Keratinocyte (primary cell): ENCODE results near the gene RAD23A. TPM values are rescaled to one million over a fixed set of nuclear protein-coding genes. Genes with fewer than 3 reads are reported as not detected.

ENCODE experiments used
- DNase-seq: peaks from one replicate; pipeline ENCODE4 v3.0.0-alpha.2; 2011; ENCODE audit warnings: low read depth, missing footprints, low spot score
- FAIRE-seq: peaks from 2 replicates; lab custom pipeline; 2011; peaks lifted over from hg19 to GRCh38; lab: Jason Lieb, UNC
- H2AFZ ChIP-seq: 2 replicates; pipeline ENCODE4 v1.6.0; 2012; ENCODE audit warnings: low read length, control low read depth, inconsistent platforms; ENCODE audit not compliant: control insufficient read depth
- H3K27ac ChIP-seq: 2 replicates; pipeline ENCODE4 v1.5.1; 2011; ENCODE audit warnings: low read length; ENCODE audit not compliant: control insufficient read depth, insufficient read depth
- H3K27me3 ChIP-seq: 3 replicates; pipeline ENCODE4 v1.6.0; 2011; ENCODE audit warnings: low read length; ENCODE audit not compliant: control insufficient read depth, insufficient read depth; ENCODE audit errors: extremely low read depth
- H3K36me3 ChIP-seq, 2 experiments: 2 replicates in 1 of 2; 3 replicates in 1 of 2; pipeline ENCODE4 v1.5.1; 2011; ENCODE audit warnings: low read length in 2 of 2, mild to moderate bottlenecking in 1 of 2; ENCODE audit not compliant: control insufficient read depth in 2 of 2, insufficient read depth in 2 of 2; ENCODE audit errors: extremely low read depth in 1 of 2
- H3K4me1 ChIP-seq: 3 replicates; pipeline ENCODE4 v1.5.1; 2011; ENCODE audit warnings: low read length; ENCODE audit not compliant: control insufficient read depth, insufficient read depth; ENCODE audit errors: extremely low read depth
- H3K4me2 ChIP-seq: 3 replicates; pipeline ENCODE4 v1.6.0; 2011; ENCODE audit warnings: low read depth, low read length; ENCODE audit not compliant: control insufficient read depth, insufficient read depth; ENCODE audit errors: extremely low read depth
- H3K4me3 ChIP-seq, 3 experiments: fragments of 200-600 bp in 1 of 3; sonication (generic) in 1 of 3; 2 replicates in 2 of 3; 3 replicates in 1 of 3; pipeline ENCODE4 v1.5.1; 2011 to 2016; ENCODE audit warnings: low read length in 3 of 3, mild to moderate bottlenecking in 3 of 3, control low read depth in 2 of 3, inconsistent platforms in 1 of 3, low read depth in 1 of 3, mixed read lengths in 1 of 3, mixed run types in 1 of 3, moderate library complexity in 1 of 3; ENCODE audit not compliant: control insufficient read depth in 2 of 3, insufficient read depth in 2 of 3; ENCODE audit errors: extremely low read depth in 1 of 3
- H3K79me2 ChIP-seq: 2 replicates; pipeline ENCODE4 v1.6.0; 2012; ENCODE audit warnings: low read length; ENCODE audit not compliant: control insufficient read depth, insufficient read depth
- H3K9ac ChIP-seq: 3 replicates; pipeline ENCODE4 v1.6.0; 2011; ENCODE audit warnings: low read length; ENCODE audit not compliant: control insufficient read depth, insufficient read depth; ENCODE audit errors: extremely low read depth
- H3K9me1 ChIP-seq: 3 replicates; pipeline ENCODE4 v1.6.0; 2011; ENCODE audit warnings: low read length; ENCODE audit not compliant: control insufficient read depth, insufficient read depth; ENCODE audit errors: extremely low read depth
- H3K9me3 ChIP-seq: 2 replicates; pipeline ENCODE4 v1.5.1; 2012; ENCODE audit warnings: low read depth, low read length; ENCODE audit not compliant: control insufficient read depth
- H4K20me1 ChIP-seq: 3 replicates; pipeline ENCODE4 v1.6.0; 2011; ENCODE audit warnings: low read length; ENCODE audit not compliant: control insufficient read depth, insufficient read depth; ENCODE audit errors: extremely low read depth
- EZH2 ChIP-seq: IDR thresholded peaks from one replicate; pipeline ENCODE4 v1.6.1; 2012; ENCODE audit warnings: inconsistent platforms, mild to moderate bottlenecking, low read length, moderate library complexity
- dilution Hi-C: fragments of 300-500 bp; cut with MboI; formaldehyde crosslinking; loops from one replicate; pipeline ENCODE4 v1.7.0; 2020; ENCODE audit warnings: low sequenced_read_pairs; ENCODE audit not compliant: extremely low pct_ligation_motif_present
- polyA plus RNA-seq, 5 experiments: library from polyadenylated mRNA; depleted of rRNA in 3 of 5; stranded (reverse) in 3 of 5; stranded (forward) in 1 of 5; unstranded in 1 of 5; fragments of >200 nt; gene quantifications; 1 replicate in 1 of 5; 2 replicates in 3 of 5; 3 replicates in 1 of 5; pipeline versions ENCODE4 v1.2.1 to v1.2.3, GENCODE V29; 2011 to 2012; ENCODE audit warnings: missing spikeins in 2 of 5, low read depth in 1 of 5, low replicate concordance in 1 of 5
- TF ChIP-seq, protein P1 (sequence below), 3 experiments: IDR thresholded peaks in 1 of 3; conservative IDR thresholded peaks in 1 of 3; optimal IDR thresholded peaks in 1 of 3; 2 replicates in 2 of 3; 3 replicates in 1 of 3; pipeline versions ENCODE3 to v1.5.1; 2011; ENCODE audit warnings: low read length in 3 of 3, mild to moderate bottlenecking in 3 of 3, moderate library complexity in 2 of 3, control low read depth in 1 of 3, inconsistent platforms in 1 of 3; ENCODE audit not compliant: insufficient read depth in 2 of 3; ENCODE audit errors: extremely low read depth in 1 of 3

Gene RAD23A
- polyA plus RNA-seq, 1 donor (not counting 4 experiments of a cell fraction or from before 2014, with no cell fraction given) = 23.7 TPM

DNA sequence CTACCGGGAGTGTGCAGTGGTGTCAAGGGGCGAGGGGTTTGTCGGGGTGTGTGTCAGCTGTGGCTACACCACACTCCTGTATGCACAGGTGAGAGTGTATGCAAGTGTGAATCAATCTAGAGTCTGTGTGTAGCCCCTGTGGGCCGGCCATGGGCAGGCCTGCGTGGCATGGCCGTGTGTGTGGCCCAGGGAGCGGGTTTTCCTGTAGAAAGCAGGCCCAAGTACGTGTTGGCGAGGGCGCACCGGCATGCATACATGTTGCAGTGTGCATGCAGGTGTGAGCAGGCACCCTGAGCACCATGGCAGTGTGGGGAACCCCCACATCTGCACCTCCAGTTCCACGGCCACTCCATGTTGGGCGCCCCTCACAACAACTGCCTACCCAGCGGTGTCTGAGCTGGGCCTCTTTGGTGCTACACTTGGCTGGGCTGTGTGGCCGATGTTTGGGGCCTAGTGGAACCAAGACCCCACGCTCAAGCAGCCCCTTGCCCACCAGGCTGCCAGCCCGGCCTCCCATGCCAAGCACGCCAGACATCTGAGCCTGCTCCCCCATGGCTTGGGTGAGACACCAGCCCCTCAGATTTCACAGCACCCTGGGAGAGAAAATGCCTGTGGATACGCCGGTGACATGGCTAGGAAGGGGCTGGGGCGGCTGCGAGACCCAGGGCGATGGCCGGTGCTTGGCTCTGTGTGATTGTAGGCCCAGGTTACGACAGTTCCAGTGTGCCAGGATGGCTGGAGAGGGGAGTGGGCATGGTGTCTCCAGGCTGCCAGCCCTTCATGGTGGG, 51.7 kb downstream of the RAD23A start:
- TF ChIP-seq, protein P1, sequence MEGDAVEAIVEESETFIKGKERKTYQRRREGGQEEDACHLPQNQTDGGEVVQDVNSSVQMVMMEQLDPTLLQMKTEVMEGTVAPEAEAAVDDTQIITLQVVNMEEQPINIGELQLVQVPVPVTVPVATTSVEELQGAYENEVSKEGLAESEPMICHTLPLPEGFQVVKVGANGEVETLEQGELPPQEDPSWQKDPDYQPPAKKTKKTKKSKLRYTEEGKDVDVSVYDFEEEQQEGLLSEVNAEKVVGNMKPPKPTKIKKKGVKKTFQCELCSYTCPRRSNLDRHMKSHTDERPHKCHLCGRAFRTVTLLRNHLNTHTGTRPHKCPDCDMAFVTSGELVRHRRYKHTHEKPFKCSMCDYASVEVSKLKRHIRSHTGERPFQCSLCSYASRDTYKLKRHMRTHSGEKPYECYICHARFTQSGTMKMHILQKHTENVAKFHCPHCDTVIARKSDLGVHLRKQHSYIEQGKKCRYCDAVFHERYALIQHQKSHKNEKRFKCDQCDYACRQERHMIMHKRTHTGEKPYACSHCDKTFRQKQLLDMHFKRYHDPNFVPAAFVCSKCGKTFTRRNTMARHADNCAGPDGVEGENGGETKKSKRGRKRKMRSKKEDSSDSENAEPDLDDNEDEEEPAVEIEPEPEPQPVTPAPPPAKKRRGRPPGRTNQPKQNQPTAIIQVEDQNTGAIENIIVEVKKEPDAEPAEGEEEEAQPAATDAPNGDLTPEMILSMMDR (optimal IDR thresholded peaks at IDR 0.05 in 1 of 3, IDR thresholded peaks at IDR 0.05 in 1 of 3, conservative IDR thresholded peaks at IDR 0.05 in 1 of 3; ENCODE audit: extremely low read depth in 1 of 3, insufficient read depth in 2 of 3, low read length in 3 of 3) = no peak
- no peak for TF ChIP-seq EZH2
- Histone ChIP-seq H3K36me3 (peaks cover 0 to 9% of the 10 kb centered on the region in 2 experiments), H3K4me1 (peaks cover 51% of the 10 kb centered on the region), H3K27me3 (no peaks in the 10 kb centered on the region), H3K9ac (peak overlapping the region; percentile 89), H3K79me2 (peaks cover 61% of the 10 kb centered on the region), H3K4me2 (peak overlapping the region; percentile 96), H3K9me1 (no peaks in the 10 kb centered on the region), H3K4me3 (peak overlapping the region; percentile 74 to 80 (median 76)), H4K20me1 (no peaks in the 10 kb centered on the region), H2AFZ (no peak overlapping the region), H3K9me3 (no peaks in the 10 kb centered on the region), H3K27ac (peak overlapping the region; percentile 73)
- dilution Hi-C loops = no loop called here
- DNase-seq = no peak
- FAIRE-seq = no peak

DNA sequence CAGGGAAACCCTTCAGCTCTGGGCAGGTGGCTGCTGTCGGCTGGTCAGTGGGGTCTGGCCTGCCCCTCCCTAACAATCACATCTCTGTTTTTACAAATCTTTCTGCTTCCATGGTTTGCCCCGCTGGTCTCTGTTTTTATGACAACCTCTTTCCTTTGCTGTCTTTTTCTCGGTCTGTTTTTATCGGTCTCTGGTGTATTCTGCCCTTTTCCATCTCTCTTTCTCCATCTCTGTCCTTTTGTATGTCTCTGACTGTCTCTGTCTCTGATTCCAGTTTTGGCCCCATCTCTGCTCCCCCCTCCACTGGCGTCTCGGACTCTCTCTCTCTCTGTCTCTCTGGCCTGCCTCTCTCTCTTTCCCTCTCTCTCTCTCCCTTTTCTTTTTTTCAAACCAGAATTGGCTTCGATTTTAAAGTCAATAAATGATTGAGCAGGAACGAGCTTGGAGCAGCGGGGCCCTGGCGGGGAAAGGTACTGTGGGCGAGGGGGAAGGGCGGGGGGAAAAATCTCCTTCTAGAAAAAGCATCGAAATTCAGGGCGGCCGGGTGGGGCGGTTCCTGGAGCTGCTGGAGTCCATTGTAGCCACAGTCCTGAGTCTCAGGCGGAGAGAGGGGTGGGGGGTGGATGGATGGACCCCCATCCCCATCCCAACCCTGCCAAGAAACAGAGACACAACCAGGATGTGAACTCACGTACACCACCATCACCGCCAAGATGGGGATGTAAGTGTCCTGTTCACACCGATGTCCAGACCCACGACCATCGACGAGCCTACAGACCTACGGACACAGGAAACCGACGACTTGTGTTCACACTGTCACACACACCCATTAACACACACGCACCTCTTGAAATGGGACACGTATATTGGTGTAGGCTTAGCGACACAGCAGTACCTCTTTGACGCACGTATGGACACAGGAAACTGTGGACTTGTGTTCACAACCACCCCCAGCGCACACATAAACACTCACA, 52.6 kb downstream of the RAD23A start:
- H3K27me3 ChIP-seq = no peaks in the 10 kb centered on the region
- peak overlapping the region; percentile 14 for H2AFZ ChIP-seq
- H3K36me3 ChIP-seq = peaks cover 0 to 9% of the 10 kb centered on the region in 2 experiments
- peak overlapping the region; percentile 89 for H3K9ac ChIP-seq
- peaks cover 69% of the 10 kb centered on the region for H3K79me2 ChIP-seq
- dilution Hi-C loops = no loop called here
- no peaks in the 10 kb centered on the region for H3K9me1 ChIP-seq
- DNase-seq (no peak), FAIRE-seq (peak; percentile 29)
- H4K20me1 ChIP-seq = no peaks in the 10 kb centered on the region
- H3K4me1 ChIP-seq = peaks cover 59% of the 10 kb centered on the region
- TF ChIP-seq, protein P1 (optimal IDR thresholded peaks at IDR 0.05 in 1 of 3, IDR thresholded peaks at IDR 0.05 in 1 of 3, conservative IDR thresholded peaks at IDR 0.05 in 1 of 3; ENCODE audit: extremely low read depth in 1 of 3, insufficient read depth in 2 of 3, low read length in 3 of 3) = no peak
- TF ChIP-seq EZH2 = no peak
- peak overlapping the region in 2 of 3 experiments; percentile 76 to 80 for H3K4me3 ChIP-seq
- H3K9me3 ChIP-seq = no peaks in the 10 kb centered on the region
- peak overlapping the region; percentile 96 for H3K4me2 ChIP-seq
- peak overlapping the region; percentile 73 for H3K27ac ChIP-seq
